Measurements from ENCODE around the gene PPP1R14B.

DNA sequence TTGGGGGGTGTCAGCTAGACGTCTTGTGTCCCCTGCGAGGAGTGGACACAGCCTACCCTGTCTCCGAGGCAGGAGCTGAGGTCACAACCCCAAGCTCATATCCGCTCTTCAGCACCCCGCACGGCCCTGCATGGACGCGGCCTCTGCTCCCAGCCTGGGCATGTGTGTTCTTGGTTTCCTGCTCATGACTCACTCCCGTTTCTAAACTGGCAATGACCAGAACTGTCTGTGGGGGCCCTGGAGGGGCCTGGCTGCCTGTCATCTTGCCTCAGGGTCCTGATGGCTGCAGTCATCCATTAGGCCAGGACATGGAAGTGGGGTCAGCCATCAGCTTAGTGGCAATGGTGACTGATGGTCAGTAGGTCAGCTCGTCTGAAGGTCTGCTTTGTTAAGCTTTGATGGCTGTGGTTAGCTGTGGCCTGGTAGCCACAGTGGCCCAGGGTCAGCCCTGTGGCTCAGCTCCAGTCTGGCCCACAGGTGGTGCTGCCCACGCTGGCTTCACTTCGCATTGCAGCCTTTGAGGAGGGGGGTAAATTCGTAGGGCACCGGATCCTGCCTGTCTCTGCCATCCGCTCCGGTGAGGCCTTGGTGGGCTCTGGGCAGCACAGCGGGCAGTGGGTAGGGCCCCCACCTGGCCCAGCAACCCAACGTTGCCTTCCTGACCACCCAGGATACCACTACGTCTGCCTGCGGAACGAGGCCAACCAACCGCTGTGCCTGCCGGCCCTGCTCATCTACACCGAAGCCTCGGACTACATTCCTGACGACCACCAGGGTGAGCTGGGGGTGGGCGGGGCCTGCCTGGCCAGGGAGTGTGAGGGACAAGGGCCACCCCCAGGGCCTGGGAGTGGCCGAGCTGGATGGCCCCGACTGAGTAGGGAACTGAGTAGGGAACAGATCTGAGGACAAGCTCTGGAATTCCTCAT, 16.5 kb upstream of the PPP1R14B start:
- TF ChIP-seq, protein P1, sequence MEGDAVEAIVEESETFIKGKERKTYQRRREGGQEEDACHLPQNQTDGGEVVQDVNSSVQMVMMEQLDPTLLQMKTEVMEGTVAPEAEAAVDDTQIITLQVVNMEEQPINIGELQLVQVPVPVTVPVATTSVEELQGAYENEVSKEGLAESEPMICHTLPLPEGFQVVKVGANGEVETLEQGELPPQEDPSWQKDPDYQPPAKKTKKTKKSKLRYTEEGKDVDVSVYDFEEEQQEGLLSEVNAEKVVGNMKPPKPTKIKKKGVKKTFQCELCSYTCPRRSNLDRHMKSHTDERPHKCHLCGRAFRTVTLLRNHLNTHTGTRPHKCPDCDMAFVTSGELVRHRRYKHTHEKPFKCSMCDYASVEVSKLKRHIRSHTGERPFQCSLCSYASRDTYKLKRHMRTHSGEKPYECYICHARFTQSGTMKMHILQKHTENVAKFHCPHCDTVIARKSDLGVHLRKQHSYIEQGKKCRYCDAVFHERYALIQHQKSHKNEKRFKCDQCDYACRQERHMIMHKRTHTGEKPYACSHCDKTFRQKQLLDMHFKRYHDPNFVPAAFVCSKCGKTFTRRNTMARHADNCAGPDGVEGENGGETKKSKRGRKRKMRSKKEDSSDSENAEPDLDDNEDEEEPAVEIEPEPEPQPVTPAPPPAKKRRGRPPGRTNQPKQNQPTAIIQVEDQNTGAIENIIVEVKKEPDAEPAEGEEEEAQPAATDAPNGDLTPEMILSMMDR (IDR thresholded peaks at IDR 0.05) = no peak
- no peak for TF ChIP-seq POLR2A (IDR thresholded peaks at IDR 0.05)

Data from Peyer's patch (tissue), 4 donors.